IPS DF 19.7 (cell line): ENCODE results near the gene CRB3.
A peak's percentile ranks its signal among the peaks of the same experiment; 100 is the strongest.

Experiments
- DNase-seq: peaks from one replicate; pipeline ENCODE4 v3.0.0-alpha.2; 2013; ENCODE audit warnings: low read depth, low spot score

The CRB3 gene

DNA sequence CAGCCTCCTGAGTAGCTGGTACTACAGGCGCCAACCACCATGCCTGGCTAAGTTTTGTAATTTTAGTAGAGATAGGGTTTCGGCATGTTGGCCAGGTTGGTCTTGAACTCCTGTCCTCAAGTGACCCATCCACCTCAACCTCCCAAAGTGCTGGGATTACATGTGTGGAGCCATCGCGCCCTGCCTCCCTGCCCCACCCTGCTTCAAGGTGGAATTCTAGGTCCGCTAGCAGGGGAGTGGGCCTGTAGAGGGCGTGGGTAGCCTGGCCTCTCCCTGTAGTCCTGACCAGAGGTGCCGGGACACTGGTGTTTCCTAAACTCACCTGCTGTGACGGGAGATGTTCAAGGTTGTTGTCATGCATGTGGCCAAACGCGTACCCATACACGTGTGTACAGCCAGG is 30.9 kb upstream of the CRB3 start:
- DNase-seq: no peak

DNA sequence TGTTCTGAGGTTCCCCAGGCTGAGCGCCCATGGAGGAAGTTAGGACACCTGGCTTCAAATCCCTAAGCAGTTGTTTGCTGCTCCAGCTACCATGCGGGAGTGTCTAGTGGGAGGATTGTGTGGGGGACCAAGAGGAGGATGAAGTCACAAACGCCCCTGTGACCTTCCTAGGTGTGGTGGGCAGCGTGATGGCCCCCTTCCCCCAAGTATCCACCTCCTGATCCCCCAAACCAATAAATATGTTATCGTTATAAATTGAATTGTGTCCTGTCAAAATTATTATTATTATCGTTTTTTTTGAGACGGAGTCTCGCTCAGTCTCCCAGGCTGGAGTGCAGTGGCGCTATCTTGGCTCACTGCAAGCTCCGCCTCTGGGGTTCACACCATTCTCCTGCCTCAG is 30.4 kb upstream of the CRB3 start, which contains the start of gene SLC25A41:
SLC25A41 (minus strand) TSS at position 101 of the 400 bp plus-strand sequence; CDS start at position 31, 70 bp downstream.
- DNase-seq: no peak

DNA sequence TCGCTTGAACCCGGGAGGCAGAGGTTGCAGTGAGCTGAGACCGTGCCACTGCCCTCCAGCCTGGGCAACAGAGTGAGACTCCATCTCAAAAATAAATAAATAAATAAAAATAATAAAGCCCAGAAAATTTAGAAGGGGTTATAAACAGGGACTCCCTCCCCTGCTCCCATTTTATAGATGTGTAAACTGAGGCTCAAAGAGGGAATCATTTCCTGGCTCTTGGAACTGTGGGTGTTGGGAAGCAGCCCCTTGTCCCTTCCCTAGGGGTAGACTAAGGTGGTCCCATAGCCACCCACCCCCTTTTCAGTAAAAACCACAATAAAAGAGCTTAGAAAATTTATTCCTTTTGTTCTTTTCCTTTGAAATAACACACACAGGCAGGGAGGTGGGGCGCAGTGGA is 24.3 kb upstream of the CRB3 start:
- no peak for DNase-seq

DNA sequence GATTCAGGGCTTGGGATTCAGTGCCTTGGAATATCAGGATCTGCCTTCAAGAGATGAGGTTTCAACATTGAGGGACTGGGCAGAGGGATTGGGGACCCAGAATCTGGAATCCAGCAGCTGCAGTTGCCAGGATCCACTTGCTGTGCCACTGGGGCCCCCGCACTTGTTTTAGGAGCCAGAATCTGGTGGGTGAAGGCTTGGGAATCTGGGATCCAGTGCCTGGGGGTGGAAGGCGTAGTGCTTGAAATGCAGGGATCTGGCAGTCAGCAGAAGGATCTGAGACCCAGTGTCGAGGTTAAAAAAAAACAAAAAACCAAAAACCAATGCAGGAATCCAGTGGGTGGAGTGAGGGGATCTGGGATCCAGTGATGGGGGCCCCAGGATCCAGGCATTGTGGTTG is 23.2 kb upstream of the CRB3 start:
- DNase-seq: no peak

DNA sequence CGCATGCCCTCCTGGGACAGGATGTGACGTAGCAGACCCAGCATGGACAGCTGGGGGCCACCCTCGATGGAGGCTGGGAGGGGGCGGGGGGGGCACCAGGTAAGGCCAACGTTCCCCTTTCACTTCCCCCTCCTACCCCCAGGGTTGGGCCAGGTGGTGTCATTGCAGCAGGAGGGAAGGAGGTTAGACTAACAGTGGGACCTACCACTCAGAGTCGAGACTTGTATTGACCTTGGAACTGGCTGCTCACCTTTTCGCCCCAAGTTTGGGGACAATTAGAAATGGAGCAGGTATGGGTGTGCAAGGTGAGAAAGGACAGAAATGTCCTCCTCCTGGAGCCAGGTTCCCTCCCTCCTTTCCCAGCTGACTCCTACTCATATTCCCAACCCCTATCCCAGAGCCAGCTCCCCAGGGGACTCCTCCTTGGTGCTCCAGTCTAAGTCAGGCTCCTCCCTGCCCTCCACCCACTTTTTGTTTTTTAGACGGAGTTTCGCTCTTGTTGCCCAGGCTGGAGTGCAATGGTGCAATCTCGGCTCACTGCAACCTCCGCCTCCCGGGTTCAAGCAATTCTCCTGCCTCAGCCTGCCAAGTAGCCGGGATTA is 21.9 kb upstream of the CRB3 start:
- DNase-seq: no peak

DNA sequence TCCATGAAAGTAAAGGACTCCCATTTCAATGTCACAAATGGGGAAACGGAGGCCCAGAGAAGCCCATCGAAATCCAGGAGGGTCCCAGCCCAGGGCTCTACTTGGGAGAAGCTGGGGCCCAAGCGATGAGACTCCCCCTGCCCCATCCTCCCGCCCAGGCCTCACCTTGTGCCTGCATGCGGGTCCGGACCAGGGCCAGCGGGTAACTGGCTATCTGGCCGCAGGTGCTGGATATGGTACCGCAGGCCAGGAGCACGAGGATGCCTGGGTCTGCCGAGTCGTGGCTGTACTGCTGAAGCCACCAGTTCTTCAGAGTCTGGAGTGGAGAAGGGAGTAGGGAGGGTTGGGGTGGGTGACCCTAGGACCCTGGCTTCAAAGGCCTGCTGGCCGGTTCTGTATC is 20.1 kb upstream of the CRB3 start:
- no peak for DNase-seq

DNA sequence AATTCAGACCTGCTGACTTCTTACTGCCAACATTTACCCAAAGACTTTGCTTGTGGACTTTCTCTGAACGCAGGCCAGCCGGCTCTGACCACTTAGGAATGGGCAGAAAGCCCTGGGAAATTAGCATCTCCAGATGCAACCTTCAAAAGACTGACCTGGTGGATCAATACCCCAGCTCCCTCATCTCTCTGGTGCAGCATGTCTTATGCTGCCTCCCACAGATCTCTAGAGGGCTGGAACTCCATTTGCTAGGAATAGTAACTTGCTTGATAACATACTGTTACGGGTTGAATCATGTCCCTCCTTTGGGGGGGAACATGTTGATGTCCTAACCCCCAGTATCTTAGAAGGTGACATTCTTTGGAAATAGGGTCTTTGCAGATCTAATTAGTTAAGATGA is 17.6 kb upstream of the CRB3 start:
- no peak for DNase-seq

DNA sequence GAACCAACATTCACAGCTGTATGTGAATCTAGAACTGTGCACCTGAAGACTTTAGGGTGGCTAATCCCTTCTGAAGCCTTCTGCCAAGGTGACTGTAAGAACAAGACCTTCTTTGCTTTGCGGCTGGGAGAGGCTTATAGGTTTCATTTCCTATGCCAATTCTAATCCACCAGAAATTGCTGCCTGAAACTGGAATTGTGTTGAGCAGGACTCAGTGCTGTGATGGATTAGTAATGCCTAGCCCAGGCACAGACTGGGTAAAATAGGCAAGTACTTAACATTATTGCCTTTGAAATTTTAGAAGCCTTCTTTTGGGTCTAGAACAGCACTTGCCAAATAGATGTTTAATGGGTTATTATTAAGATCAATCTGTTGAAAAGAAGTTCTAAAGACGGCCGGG is 16.0 kb upstream of the CRB3 start:
- no peak for DNase-seq

DNA sequence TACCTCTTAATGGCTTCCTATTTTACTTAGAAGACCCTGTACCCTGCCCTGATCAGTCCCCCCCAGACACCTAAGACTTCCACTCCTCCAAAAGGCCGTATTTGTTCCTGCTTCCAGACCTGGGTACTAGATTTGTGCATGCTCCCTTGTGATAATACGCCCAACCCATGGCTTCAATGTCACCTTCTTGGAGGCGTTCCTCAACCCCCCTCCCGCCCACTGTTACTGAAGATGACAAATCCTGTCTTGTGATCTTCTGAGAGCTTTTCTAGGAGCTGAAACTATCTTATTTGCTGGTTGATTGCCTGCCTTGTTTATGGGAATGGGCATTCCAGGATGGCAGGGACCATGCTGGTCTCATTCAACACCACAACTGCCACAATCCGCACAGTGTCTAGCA is 13.9 kb upstream of the CRB3 start:
- no peak for DNase-seq

DNA sequence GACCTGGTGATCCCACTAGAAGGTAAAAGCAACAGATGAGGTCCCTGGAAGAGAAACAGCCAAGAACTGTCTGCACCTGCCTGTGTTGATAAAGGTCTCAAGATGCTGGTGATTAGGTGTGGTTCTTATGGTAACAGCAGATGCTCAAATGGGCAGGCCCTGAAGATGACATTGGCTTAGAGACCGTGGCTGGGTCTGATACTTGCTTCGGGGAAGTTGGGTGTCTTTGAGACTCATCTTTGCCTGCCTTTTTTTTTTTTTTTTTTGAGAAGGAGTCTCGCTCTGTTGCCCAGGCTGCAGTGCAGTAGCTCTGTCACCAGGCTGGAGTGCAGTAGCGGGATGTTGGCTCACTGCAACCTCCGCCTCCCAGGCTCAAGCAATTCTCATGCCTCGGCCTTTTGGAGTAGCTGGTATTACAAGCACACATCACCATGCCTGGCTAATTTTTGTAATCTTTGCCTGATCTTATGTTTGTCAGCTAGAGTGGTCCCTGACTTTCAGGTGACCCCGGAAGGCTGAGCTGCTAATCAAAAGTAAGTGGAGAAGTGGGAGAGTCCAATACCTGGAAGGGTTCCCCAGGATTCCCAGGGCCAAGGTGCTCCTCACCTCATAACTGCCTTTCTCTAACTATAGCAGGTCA is 12.4 kb upstream of the CRB3 start:
- no peak for DNase-seq

DNA sequence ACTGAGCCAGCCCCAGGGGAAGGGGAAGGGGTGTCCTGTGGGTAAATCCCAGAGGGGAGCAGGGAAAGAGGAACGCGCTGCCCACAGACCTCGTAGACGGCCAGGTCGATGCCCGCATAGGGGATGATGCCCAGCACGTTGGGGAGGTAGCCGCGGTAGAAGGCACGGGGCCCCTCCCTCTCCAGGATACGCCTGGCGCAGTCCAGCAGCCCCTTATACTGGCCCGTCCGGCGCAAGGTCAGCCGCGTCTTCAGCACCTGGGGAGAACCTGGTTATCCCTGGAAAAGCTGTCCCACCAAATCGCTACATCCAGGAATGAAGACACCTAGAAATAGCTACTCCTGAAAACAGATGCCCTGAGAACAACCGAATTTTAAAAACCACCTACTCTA is 11.9 kb upstream of the CRB3 start:
- DNase-seq: no peak

DNA sequence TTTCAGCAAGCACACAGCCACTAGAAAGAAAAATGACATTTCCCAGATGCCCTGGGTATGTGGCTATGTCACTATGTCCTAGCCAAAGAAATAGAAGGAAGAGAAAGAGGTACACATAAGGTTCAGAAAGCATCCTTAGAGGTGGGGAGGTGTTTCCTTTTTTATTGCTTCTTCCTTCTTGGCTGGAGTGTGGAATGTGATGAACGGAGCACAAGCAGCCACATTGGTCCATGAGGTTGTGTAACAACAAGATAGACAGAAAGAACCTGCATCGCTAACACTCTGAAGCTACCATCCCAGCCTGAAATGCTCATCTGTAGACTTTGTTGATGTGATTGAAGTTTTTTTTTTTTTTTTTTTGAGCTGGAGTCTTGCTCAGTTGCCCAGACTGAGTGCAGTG is 11.2 kb upstream of the CRB3 start:
- no peak for DNase-seq

DNA sequence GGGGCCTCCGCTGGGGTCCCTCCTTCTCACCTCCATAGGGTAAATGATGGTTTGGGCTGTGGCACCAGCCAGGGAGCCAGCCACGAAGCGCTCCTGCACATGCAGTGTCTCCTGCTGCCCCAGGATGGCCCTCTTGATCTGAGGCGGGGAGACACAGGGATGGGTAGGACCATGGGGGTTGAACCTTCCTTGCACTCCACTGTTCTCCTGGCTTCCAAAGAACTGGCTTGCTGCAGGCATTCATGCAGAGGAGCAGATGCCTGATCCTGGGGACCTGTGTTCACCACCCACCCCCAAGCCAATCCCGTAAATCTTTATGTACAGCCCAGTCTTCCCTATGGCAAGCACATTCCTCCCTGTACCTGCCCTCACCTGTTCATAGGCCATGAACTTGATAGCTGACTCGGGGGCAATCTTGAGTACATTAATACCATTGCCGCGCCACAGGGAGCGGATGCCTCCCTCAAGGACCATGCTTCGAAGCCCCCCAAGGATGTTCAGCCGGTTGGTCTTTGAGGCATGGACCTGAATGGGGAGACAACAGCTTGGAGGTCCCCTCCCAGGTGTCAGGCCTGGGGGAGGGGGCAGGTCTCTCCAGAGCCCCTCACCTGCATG is 10.0 kb upstream of the CRB3 start:
- DNase-seq: no peak

DNA sequence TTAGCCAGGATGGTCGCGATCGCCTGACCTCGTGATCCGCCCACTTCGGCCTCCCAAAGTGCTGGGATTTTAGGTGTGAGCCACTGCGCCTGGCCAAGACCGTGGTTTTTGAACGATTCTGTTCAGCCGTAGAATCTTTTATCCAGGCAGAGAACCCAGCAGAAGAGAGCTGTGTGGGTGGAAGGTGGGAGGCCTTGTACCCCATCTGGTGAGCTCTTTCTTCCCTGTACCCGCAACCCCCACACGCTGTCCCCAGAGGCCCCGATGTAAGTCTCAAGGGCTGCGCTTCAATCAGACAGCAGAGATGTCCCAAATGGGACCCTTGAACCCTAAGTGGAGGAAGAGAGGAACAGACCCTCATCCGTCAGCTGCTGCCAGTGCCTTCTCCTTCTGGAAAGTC is 8.1 kb upstream of the CRB3 start:
- DNase-seq: no peak

DNA sequence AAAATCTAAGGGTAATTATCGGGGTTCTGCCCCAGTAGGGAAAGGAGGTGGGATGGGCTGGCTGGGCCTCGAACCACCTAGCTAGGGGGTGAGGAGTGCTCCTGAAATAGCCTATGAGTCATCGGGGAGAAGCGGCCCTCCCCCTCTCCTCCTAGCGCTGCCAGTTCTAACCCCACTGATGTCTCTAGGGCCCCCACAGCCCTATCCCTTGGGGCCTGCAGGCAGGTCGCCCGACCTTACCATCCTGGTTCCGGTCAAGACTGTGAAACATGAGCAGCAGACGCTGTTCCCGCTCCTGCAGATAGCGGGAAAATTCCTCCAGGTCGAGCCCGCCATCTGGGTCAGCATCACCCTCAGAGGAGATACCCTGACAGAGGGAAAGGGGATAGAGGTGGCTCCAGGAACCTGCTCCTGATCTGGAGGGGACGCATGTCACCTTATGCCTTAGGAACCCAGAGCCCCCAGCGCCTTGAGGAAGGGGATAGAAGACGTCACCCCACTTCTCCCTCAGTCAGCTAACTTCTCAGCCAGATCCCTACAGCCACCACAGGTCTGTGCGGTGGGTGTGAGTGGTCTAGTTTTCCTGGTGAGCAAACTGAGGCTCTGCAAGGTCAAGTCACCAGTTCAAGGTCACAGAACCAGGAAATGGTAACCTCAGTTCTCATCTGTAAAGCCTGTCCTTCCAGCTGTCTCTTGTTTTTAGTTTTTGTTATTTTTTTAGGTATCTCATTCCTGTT is 5.9 kb upstream of the CRB3 start:
- DNase-seq: no peak

DNA sequence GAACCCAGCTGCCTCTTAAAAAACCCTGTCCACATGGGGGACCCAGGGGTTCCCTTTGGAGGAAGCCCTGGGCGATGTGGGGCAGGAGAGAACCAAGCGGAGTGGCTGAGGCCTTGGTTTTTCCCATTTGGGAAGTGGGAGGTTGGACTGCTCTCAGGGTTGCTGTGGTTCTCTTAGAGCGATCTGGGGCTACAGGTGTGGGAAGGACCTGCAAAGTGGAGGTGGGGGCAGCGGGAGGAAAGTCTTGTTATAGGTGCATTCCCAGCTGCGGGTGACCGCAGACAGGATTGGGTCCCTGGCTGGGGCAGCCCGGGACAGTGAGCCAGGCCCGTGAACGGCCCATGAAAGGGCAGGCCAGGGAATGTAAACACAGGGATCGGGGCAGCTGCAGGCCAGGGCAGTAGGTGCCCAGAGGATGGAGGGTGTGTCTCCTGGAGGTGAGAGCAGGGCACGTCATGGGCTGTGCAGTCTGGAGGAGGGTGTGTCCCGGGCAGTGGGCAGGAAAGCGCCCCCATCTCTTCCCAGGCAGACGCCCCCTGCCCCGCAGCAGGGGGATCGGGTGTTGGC is 5.3 kb upstream of the CRB3 start:
- no peak for DNase-seq

DNA sequence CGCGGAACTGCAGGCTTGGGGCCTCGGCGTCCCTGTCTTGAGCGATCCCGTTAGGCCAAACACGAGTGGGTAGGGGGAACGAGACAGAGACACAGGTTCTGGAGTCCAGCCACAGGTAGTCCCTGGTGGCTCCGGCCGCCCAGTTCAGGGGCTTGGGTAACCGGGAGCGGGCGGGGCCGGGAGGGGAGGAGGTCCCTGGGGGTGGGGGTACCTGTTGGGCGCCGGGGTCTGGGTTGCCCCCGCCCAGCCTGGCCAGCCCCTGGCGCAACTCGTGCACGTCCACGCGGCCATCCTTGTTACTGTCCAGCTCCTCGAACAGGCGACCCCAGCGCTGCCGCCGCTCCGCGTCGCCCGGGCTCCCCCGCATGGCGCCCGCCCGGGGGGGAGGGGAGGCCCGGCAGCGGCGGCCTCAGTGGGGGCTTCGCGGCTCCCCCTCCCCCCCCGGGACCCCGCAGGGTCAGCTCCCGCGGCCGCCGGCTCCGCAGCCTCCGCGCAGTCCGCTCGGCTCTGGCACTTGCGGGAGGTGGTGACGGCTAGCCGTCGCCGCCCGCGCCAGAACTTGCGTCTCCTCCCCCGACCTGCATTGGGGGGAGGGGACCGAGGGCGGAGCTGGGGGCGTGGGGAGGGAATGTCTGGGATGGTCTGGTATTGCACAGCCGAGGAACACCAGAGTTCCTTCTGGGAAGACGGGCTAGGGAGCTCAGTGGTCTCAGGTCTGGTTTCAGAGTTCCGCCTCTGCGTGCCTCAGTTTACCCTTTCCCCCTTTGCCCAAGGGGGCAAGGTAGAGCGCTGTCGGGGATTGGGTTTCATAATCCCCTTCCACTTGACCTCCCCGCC is 4.6 kb upstream of the CRB3 start, which contains the start of gene SLC25A23:
SLC25A23 (minus strand) TSS at position 531 of the 837 bp plus-strand sequence; CDS start at position 367, 164 bp downstream.
- DNase-seq: no peak

DNA sequence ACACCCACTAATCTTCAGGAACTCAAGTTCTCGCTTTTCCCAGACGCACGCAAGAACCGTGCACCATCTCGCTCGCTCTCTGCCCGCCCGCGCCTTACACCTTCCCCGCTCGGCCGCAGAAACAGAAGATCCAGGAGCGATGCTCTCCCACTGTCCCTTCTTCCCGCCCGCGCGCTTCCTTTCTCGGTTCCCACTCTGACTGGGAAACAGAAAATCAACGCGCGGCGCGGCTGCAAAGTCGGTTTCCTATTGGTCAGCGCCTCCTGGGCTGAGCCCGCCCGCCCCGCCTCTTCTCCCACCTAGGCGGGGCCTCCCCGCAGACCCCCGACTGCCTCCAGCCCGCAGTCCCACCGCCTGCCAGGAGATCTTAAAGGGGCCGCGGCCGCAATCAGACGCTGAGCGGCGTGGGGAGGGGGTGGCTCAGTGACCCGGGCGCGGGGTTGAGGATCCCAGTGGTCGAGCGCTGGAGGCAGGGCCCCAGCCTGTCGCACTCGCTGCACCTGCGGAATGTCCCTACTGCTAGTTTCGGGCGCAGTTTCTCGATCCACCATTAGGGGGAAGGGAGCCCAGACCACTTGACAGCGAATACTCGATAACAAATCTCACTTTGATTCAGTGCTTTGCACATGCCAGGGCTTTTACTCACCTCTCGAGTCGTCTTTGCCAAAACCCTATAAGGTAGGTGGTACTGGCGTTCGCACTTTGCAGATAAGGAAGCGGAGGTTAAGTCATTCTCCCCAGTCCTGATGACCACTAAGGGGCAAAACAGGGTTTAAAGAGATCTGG is 3.8 kb upstream of the CRB3 start:
- peak; percentile 92 for DNase-seq

DNA sequence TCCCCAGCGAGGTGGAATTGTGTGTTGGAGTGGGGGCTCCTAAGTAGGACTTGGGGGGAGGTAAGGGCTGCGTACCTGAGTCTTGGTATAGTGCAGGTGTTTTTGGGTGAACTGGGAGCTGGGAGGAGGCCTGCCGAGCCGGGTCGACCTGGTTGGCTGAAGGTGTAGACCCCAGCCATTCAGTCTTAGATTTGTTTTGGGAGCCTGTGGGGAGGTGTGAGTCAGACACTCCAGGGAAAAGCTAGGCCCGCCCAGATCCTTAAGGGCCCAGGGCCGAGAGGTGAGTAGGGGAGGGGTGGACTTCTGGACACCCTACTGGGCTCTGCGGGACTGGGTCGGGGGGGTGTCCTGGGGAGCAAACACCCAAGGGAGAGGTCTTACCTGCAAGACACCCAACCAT is 935 bp downstream of the CRB3 start:
- DNase-seq: no peak

DNA sequence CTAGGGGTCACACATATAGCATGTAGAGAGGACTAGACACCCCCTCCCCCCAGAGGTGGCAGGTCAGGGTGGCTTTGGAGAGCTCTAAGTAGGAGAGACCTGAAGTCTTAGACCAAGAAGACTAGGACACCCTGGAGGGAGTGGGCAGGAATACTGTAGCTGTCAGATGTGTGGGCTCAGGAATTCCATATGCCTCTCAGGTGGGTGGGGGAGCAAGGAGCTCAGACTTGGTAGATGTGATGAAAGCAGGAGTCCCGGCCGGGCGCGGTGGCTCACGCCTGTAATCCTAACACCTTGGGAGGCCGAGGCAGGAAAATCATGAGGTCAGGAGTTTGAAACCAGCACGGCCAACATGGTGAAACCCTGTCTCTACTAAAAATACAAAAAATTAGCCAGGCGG is 1.6 kb downstream of the CRB3 start:
- DNase-seq: no peak
